ENCODE results near the gene RANBP17.
"Not testable (repeated sequence)": the region's sequence is repeated elsewhere in the genome, so short reads cannot be mapped to it uniquely, and the experiment has no call there.

Gene RANBP17

DNA sequence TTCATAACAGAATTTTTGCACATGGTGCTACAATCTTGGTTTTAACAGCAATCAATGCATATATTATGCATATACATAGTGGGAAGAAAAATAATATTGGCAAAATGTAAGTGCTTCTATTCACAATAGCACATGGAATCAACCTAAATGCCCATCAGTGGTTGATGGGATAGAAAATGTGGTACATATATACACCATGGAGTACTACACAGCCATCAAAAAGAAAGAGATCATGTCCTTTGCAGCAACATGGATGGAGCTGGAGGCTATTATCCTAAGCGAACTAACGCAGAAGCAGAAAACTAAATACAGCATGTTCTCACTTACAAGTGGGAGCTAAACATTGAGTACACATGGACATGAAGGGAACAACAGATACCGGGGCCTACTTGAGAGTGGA, 410.0 kb downstream of the RANBP17 start:
- Histone ChIP-seq H3K9ac (no peak overlapping the region), H3K36me3 (no peaks in the 10 kb centered on the region), H3K4me3 (no peak overlapping the region), H3K4me2 (no peak overlapping the region), H3K27ac (no peak overlapping the region), H3K9me3 (replicated peaks in 1 of 11) (peaks cover 0 to 4% (median 0%) of the 10 kb centered on the region in 11 experiments; a peak in 2 of 22 replicates), H3K27me3 (no peaks in the 10 kb centered on the region), H4K20me1 (no peaks in the 10 kb centered on the region), H3K4me1 (0 out of 20 replicates have a peak, but pooled peaks cover 0 to 5% (median 0%) of the 10 kb centered on the region in 10 experiments)
- no peak for TF ChIP-seq Cebpa-rat (IDR thresholded peaks at IDR 0.05)

DNA sequence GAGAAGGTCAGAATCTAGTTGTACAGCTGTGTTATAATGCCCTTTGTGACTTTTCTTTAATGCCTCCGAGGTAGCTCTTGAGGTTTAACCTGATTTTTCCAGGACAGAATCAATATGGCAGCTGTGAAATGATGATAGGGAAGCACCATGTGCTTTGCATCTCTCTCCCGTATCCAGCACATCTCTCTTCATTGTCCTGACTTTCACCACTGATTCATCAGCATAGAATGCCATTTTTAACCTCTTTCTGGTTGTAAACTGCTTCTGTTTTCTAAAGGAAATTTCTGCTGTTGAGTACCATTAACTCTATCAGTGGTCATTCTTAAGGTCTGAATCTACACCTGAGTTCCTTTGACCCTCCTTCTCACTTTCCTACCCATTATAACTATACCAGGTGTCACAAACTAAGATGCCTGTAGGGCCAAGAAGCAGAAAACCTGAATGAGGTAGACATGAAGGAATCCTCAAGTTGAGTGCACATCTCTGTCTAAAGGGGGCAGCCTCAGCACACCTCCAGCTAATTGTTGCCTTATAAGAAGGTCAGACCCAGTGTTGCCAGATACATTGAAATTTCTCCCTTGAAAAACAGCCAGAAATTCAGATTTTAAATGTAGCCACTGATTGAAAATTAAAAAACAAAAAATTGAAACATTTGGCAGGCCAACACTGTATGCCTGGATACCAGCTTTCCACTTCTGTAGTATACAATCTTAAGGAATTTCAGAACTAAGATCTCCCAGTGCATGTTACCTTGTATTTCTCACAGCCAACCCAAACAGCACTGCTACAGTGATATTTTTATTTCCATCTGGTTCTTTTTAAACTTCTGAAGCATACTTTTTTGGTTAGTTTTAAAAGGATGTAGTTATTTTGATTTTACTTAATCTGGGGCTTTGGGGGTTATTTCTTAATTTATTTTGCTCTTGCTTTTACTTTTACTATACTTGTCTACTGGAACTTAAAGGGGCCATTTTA, 411.5 kb downstream of the RANBP17 start:
- Histone ChIP-seq H3K27me3 (no peaks in the 10 kb centered on the region), H3K36me3 (no peaks in the 10 kb centered on the region), H3K27ac (no peak overlapping the region), H3K4me3 (no peak overlapping the region), H3K4me2 (no peak overlapping the region), H4K20me1 (no peaks in the 10 kb centered on the region), H3K9me3 (replicated peaks in 1 of 11) (peaks cover 0 to 4% (median 0%) of the 10 kb centered on the region in 11 experiments; a peak in 2 of 22 replicates), H3K9ac (no peak overlapping the region), H3K4me1 (0 out of 20 replicates have a peak, but pooled peaks cover 0 to 5% (median 0%) of the 10 kb centered on the region in 10 experiments)
- no peak for TF ChIP-seq Cebpa-rat (IDR thresholded peaks at IDR 0.05)

DNA sequence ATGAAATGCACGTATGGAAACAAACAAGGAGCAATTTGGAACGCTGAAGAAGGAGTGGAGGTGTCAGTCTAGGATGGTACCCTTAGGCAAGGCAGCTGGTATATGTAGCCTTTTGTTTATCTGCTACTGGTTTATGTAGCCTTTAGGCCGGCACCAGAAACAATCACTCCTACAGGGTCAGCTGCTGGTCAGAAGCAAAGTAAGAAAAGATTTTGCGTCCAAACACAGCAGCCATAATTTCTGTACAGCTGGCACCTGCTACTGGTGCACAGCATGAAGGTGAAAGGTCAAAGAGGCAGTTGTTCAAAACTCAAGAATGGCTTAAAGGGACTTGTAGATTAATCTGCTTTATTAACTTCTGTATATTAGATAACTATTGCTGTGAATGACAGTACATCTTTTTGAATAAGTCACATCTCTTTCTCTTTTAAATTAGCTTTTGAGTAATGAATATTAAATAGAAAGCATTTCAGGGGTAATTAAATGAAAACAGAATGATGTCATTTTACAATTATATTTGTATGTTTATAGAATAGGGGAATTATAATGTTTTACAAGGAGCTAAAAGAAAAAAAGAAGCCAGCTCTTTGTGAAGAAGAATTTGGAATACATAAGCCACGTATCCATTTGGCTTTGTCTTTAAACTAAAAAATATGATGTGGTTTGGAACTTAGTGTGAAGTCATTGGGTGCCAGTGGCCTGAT, 414.2 kb downstream of the RANBP17 start:
- H3K27ac ChIP-seq, result no peak overlapping the region
- H3K9me3 ChIP-seq (replicated peaks in 1 of 11), result peaks cover 0 to 4% (median 0%) of the 10 kb centered on the region in 11 experiments; a peak in 2 of 22 replicates
- no peaks in the 10 kb centered on the region for H3K36me3 ChIP-seq
- H4K20me1 ChIP-seq, result no peaks in the 10 kb centered on the region
- H3K9ac ChIP-seq, result no peak overlapping the region
- H3K4me2 ChIP-seq, result no peak overlapping the region
- TF ChIP-seq Cebpa-rat (IDR thresholded peaks at IDR 0.05), result no peak
- no peaks in the 10 kb centered on the region for H3K27me3 ChIP-seq
- no peak overlapping the region for H3K4me3 ChIP-seq
- 0 out of 20 replicates have a peak, but pooled peaks cover 0 to 5% (median 0%) of the 10 kb centered on the region in 10 experiments for H3K4me1 ChIP-seq

DNA sequence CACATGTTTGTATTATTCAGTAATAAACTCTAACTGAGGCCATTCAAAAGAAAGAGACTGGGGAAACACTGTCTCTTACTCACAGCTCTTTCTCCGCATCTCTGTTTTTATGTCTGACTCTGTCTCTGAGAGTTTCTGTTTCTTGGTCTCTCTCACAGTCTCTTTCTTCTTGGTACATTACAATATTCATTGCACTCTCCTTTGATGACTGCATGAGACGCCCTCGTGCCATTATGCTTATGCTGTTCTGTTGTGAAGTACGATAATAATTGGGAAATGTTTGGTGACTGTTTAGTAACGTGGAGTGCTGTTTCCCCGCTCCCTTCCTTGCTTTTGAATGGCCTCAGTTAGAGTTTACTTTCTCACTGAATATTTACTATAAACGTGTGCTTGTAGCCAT, 421.9 kb downstream of the RANBP17 start:
- no peak overlapping the region for H3K27ac ChIP-seq
- H4K20me1 ChIP-seq, result no peaks in the 10 kb centered on the region; a peak in 1 of 22 replicates
- no peaks in the 10 kb centered on the region for H3K36me3 ChIP-seq
- no peak for TF ChIP-seq Cebpa-rat (IDR thresholded peaks at IDR 0.05)
- H3K4me2 ChIP-seq, result no peak overlapping the region
- H3K4me3 ChIP-seq, result no peak overlapping the region
- H3K27me3 ChIP-seq, result no peaks in the 10 kb centered on the region
- H3K4me1 ChIP-seq, result no peaks in the 10 kb centered on the region
- no peaks in the 10 kb centered on the region for H3K9me3 ChIP-seq (replicated peaks in 1 of 11)
- H3K9ac ChIP-seq, result no peak overlapping the region

DNA sequence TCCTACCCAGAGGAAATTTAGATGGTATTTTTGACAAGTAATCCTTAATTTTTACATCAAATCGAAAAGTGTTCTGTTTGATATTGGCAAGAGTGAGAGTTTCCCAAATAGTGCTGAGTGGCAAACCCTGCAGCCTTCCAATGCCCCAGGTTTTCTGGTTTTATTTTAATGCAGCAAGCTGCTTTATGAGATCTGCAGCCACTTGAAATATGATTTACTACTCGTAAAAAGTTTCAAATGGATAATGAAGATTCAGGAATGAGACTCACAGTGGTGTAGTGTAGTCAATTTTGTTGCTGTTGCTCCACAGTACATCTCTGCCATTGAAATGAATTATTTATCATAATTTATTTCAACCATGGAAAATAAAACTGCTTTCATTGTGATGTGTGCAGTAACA, 423.6 kb downstream of the RANBP17 start:
- H3K9ac ChIP-seq, result no peak overlapping the region
- H3K27ac ChIP-seq, result no peak overlapping the region
- no peaks in the 10 kb centered on the region; a peak in 1 of 22 replicates for H4K20me1 ChIP-seq
- H3K9me3 ChIP-seq (replicated peaks in 1 of 11), result no peaks in the 10 kb centered on the region
- no peak overlapping the region for H3K4me3 ChIP-seq
- H3K4me2 ChIP-seq, result no peak overlapping the region
- no peaks in the 10 kb centered on the region for H3K36me3 ChIP-seq
- no peaks in the 10 kb centered on the region for H3K27me3 ChIP-seq
- no peak for TF ChIP-seq Cebpa-rat (IDR thresholded peaks at IDR 0.05)
- no peaks in the 10 kb centered on the region for H3K4me1 ChIP-seq

DNA sequence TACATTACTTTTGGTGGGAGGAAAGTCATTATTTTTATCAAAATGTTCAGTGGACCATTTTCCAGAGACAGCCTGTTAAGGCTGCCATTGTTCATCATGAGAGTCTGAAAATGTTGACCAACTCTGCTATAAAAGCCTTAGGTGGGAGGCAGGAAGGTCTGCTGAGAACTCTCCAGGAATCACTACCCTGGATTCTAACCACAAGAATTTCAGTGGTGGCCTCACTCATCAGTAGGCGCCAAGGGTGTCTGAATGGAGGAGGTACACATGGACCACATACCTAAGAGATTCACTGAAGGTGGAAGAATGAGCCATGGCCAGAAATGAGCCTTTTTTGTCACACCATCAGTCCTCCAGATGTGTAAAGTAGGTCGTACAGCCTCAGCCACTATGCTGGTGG, 426.2 kb downstream of the RANBP17 start:
- no peak overlapping the region for H3K9ac ChIP-seq
- H3K27me3 ChIP-seq, result no peaks in the 10 kb centered on the region
- no peak overlapping the region for H3K27ac ChIP-seq
- no peak overlapping the region for H3K4me3 ChIP-seq
- H3K4me2 ChIP-seq, result no peak overlapping the region
- H3K36me3 ChIP-seq, result no peaks in the 10 kb centered on the region
- no peaks in the 10 kb centered on the region; a peak in 1 of 22 replicates for H4K20me1 ChIP-seq
- H3K4me1 ChIP-seq, result no peaks in the 10 kb centered on the region
- H3K9me3 ChIP-seq (replicated peaks in 1 of 11), result no peaks in the 10 kb centered on the region
- no peak for TF ChIP-seq Cebpa-rat (IDR thresholded peaks at IDR 0.05)

DNA sequence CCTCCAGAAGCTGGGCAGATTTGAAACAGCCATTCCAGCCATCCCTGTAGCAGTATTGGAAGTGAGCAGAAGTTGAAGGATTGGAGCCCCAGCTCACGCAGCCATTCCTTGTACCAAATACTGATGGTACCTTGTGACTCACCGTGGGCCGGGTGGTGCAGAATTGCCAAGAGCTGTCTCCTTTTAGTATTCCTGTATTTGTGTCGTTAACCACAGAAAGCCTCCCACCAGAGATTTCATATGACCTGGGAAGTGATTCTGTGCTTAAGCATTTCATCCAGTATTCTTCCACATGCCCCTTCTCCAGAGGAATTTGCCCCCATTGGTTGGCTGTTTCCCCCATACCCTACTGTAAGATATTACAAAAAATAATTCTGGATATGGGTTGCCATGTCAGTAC, 429.6 kb downstream of the RANBP17 start:
- H4K20me1 ChIP-seq, result no peaks in the 10 kb centered on the region
- no peak overlapping the region for H3K4me3 ChIP-seq
- H3K27ac ChIP-seq, result no peak overlapping the region
- H3K4me2 ChIP-seq, result no peak overlapping the region
- no peaks in the 10 kb centered on the region for H3K9me3 ChIP-seq (replicated peaks in 1 of 11)
- no peak overlapping the region for H3K9ac ChIP-seq
- H3K4me1 ChIP-seq, result no peaks in the 10 kb centered on the region
- no peaks in the 10 kb centered on the region for H3K27me3 ChIP-seq
- H3K36me3 ChIP-seq, result no peaks in the 10 kb centered on the region
- TF ChIP-seq Cebpa-rat (IDR thresholded peaks at IDR 0.05), result no peak

DNA sequence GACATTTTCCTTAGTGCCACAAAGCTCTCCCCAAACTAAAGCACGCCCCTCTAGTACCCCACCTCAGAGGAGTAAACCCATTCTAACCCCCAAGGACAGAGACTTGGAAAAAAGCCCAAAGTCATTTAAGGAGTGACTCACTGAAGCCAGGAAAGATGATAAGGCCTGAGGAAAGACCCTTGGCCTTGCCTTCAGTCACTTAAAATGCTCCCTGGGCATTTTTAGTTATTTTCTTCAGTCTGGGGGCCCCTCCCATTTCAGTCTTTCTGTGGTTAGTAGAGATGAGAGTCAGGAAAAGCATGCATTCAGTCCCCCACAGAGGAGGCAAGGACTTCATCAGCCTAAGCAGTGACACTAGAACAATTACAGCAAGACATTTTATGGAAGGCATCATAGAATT, 433.5 kb downstream of the RANBP17 start:
- Histone ChIP-seq H3K36me3 (no peaks in the 10 kb centered on the region), H3K4me2 (no peak overlapping the region), H3K27me3 (no peaks in the 10 kb centered on the region), H3K27ac (no peak overlapping the region), H3K4me3 (no peak overlapping the region), H3K9me3 (replicated peaks in 1 of 11) (no peaks in the 10 kb centered on the region), H3K4me1 (no peaks in the 10 kb centered on the region), H4K20me1 (no peaks in the 10 kb centered on the region), H3K9ac (no peak overlapping the region)
- no peak for TF ChIP-seq Cebpa-rat (IDR thresholded peaks at IDR 0.05)

DNA sequence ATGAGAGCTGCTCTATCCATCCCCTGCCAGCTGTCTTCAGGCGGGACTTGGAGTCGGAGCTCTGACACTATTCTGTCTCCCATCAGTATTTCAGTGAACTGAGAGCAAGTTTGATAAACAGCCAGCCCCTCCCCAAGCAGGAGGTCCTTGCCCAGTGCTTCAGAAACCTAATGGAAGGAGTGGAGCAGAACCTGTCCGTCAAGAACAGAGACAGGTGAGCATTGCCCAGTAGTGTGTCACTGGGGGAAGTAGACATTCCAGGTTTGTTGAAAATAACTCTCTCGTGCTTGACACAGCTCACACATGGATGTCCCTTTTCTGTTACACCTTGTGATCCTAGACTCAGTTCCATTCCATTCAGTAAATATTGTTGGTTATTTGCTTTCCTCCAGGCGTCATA, 434.0 kb downstream of the RANBP17 start:
- Histone ChIP-seq H3K4me2 (no peak overlapping the region), H3K9ac (no peak overlapping the region), H4K20me1 (no peaks in the 10 kb centered on the region), H3K4me3 (no peak overlapping the region), H3K27ac (no peak overlapping the region), H3K9me3 (replicated peaks in 1 of 11) (no peaks in the 10 kb centered on the region), H3K4me1 (no peaks in the 10 kb centered on the region), H3K36me3 (no peaks in the 10 kb centered on the region), H3K27me3 (no peaks in the 10 kb centered on the region)
- TF ChIP-seq Cebpa-rat (IDR thresholded peaks at IDR 0.05), result no peak

DNA sequence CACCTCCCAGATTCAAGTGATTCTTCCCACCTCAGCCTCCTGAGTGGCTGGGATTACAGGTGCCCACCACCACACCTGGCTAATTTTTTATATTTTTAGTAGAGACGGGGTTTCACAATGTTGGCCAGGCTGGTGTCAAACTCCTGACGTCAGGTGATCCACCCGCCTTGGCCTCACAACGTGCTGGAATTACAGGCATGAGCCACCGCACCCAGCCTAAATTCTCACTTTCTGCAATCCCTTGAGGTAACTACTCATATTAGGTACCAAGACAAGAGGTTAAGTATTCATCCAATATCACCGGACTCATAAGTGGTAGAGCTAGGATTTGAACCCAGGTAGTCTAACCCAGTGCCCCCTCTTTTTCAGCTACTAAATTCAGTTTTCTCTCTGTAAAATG, 436.1 kb downstream of the RANBP17 start:
- not testable (repeated sequence) for H4K20me1 ChIP-seq; H3K4me3 ChIP-seq; H3K36me3 ChIP-seq; H3K9me3 ChIP-seq (replicated peaks in 1 of 11); H3K27ac ChIP-seq; H3K27me3 ChIP-seq; H3K9ac ChIP-seq; H3K4me2 ChIP-seq; H3K4me1 ChIP-seq

All from BLaER1 treated with 17β-estradiol and CSF1 and Interleukin-3, amounts not matched to agents 10 nM and 100 nM (cell line).